ENCODE data around the gene PPY. TPM values are rescaled to one million over a fixed set of nuclear protein-coding genes. Genes with fewer than 3 reads are reported as not detected.

Gene PPY
- polyA plus RNA-seq, 3 donors = not detected

- Histone ChIP-seq H3K4me1 (ENCODE audit: control insufficient read depth in 1 of 2, insufficient read depth in 2 of 2, low read length in 2 of 2) (peaks cover 4 to 9% of the 10 kb centered on the region in 2 donors), H2AFZ (ENCODE audit: insufficient read depth, low read depth, low read length, poor library complexity, severe bottlenecking) (no peak overlapping the region), H4K20me1 (ENCODE audit: insufficient read depth, low read length) (no peaks in the 10 kb centered on the region), H3K79me2 (ENCODE audit: insufficient read depth, low read length) (no peaks in the 10 kb centered on the region), H3K36me3 (replicated peaks in 1 of 2; ENCODE audit: control insufficient read depth in 1 of 2, insufficient read depth in 2 of 2, low read length in 2 of 2) (no peaks in the 10 kb centered on the region), H3K4me2 (replicated peaks; ENCODE audit: extremely low read depth, low read length, poor library complexity, severe bottlenecking) (no peak overlapping the region), H3K9me3 (replicated peaks in 1 of 2; ENCODE audit: control insufficient read depth in 1 of 2, insufficient read depth in 1 of 2, low read length in 2 of 2) (peaks cover 0 to 5% of the 10 kb centered on the region in 2 donors), H3K27me3 (ENCODE audit: control insufficient read depth in 2 of 2, insufficient read depth in 2 of 2, low read length in 2 of 2) (peaks cover 26 to 49% of the 10 kb centered on the region in 2 donors), H3K9ac (ENCODE audit: insufficient read depth, low read length, poor library complexity, severe bottlenecking) (no peak overlapping the region), H3K4me3 (replicated peaks in 1 of 3; ENCODE audit: low read depth in 2 of 3, low read length in 3 of 3) (no peak overlapping the region), H3K27ac (ENCODE audit: low read depth in 1 of 2, low read length in 2 of 2) (no peak overlapping the region)
- no peak overlapping the region for H3K4me3 Mint-ChIP-seq
- 83% methylated on average over 8 of the region's 12 CpGs for WGBS (ENCODE audit: insufficient coverage)
- H3K27ac Mint-ChIP-seq = peak overlapping the region in 1 of 7 donors; percentile 58
- peaks cover 6% of the 10 kb centered on the region for H3K4me1 Mint-ChIP-seq
- no peak for TF ChIP-seq CTCF (IDR thresholded peaks at IDR 0.05)
- intact Hi-C loops (cut with micrococcal nuclease) = no loop called here
- DNase-seq = no peak
- no peaks in the 10 kb centered on the region for H3K36me3 Mint-ChIP-seq
- H3K27me3 Mint-ChIP-seq (ENCODE audit: low read depth in 3 of 3) = peaks cover 41 to 71% (median 55%) of the 10 kb centered on the region in 3 donors
- peaks cover 0 to 5% (median 0%) of the 10 kb centered on the region in 7 donors for H3K9me3 Mint-ChIP-seq
Measured at GRCh38 chr17:43987131-43988021, 45.1 kb upstream of the PPY start.

- WGBS (ENCODE audit: insufficient coverage) = 87% methylated on average over 7 of the region's 7 CpGs
- Mint-ChIP-seq H3K36me3 (no peaks in the 10 kb centered on the region), H3K9me3 (peaks cover 0 to 6% (median 0%) of the 10 kb centered on the region in 7 donors)
Measured at GRCh38 chr17:43986225-43986981, 44.1 kb upstream of the PPY start.

More at GRCh38 chr17:43986225-43986981, 44.1 kb upstream of the PPY start:
- no peak for DNase-seq
- H3K79me2 ChIP-seq (ENCODE audit: insufficient read depth, low read length) = no peaks in the 10 kb centered on the region
- H3K4me3 ChIP-seq (replicated peaks in 1 of 3; ENCODE audit: low read depth in 2 of 3, low read length in 3 of 3) = no peak overlapping the region
- TF ChIP-seq CTCF (IDR thresholded peaks at IDR 0.05) = no peak
- H3K4me3 Mint-ChIP-seq = no peak overlapping the region
- intact Hi-C loops (cut with micrococcal nuclease) = no loop called here
- H3K27ac Mint-ChIP-seq = no peak overlapping the region
- no peak overlapping the region for H2AFZ ChIP-seq (ENCODE audit: insufficient read depth, low read depth, low read length, poor library complexity, severe bottlenecking)
- peaks cover 4 to 9% of the 10 kb centered on the region in 2 donors for H3K4me1 ChIP-seq (ENCODE audit: control insufficient read depth in 1 of 2, insufficient read depth in 2 of 2, low read length in 2 of 2)
- H4K20me1 ChIP-seq (ENCODE audit: insufficient read depth, low read length) = no peaks in the 10 kb centered on the region
- no peak overlapping the region for H3K9ac ChIP-seq (ENCODE audit: insufficient read depth, low read length, poor library complexity, severe bottlenecking)
- peaks cover 31 to 58% of the 10 kb centered on the region in 2 donors for H3K27me3 ChIP-seq (ENCODE audit: control insufficient read depth in 2 of 2, insufficient read depth in 2 of 2, low read length in 2 of 2)
- no peaks in the 10 kb centered on the region for H3K36me3 ChIP-seq (replicated peaks in 1 of 2; ENCODE audit: control insufficient read depth in 1 of 2, insufficient read depth in 2 of 2, low read length in 2 of 2)
- H3K27me3 Mint-ChIP-seq (ENCODE audit: low read depth in 3 of 3) = peaks cover 47 to 74% (median 61%) of the 10 kb centered on the region in 3 donors
- peaks cover 0 to 5% of the 10 kb centered on the region in 2 donors for H3K9me3 ChIP-seq (replicated peaks in 1 of 2; ENCODE audit: control insufficient read depth in 1 of 2, insufficient read depth in 1 of 2, low read length in 2 of 2)
- no peak overlapping the region for H3K4me2 ChIP-seq (replicated peaks; ENCODE audit: extremely low read depth, low read length, poor library complexity, severe bottlenecking)
- H3K4me1 Mint-ChIP-seq = peaks cover 6% of the 10 kb centered on the region
- H3K27ac ChIP-seq (ENCODE audit: low read depth in 1 of 2, low read length in 2 of 2) = no peak overlapping the region
